RPMI8226 (cell line): ENCODE measurements around the gene GPATCH11.

ENCODE experiments used
- DNase-seq: peaks from one replicate; pipeline ENCODE4 v3.0.0-alpha.2; 2015

GPATCH11 gene

DNA sequence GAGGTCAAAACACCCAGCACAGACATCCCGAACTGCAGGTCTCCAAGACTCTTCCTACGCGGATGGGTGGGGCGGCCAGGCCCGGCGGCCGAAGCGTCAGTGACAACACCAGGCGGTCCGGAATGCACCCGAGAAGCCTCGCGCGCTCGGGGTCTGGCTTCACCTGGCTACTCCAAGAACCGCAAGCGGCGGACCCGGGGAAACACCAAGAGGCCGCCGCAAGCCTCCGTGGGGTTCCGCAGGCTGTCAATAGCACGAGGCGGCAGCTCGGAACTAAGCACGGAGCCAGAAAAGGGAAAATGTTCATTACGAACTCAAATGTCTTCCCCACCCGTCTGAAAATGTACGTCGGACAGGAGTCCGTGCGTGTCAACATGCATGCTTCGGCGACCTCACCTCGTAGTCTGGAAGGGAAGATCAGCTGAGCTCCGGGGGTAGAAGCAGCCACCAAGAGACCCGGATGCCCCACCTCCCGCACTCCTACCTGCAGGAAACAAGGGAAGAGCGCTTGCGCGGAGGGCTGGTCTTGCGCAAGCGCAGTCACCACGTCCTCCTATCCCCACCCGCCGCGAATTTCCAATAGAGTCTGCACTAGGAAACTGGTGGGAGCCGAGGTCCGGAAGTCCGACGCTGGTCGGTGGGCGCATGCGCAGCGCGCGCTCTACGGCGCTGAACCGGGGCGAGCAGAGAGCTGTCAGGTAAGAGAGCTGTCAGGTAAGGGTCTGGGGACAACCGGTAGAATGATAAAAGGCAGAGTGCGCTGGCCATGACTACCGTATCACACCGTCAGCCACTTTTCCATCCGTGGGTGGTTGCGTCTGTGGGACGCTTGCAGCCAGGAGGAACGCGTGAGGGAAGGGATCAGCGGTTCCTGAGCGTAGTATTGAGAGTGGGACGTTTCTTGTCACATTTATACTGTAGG lies at the start of gene GPATCH11, which contains the start of gene HEATR5B:
TSS of gene GPATCH11 (plus strand) at position 646 of the 922 bp plus-strand sequence. CDS start 3,864 bp downstream, outside the sequence.
TSS of gene HEATR5B (minus strand) at position 500 of the 922 bp plus-strand sequence. CDS start 958 bp downstream, outside the sequence.
- peak; percentile 97 for DNase-seq

GRCh38 chr2:37037771-37038170 lies 46.5 kb upstream of the GPATCH11 start:
- no peak for DNase-seq

DNA sequence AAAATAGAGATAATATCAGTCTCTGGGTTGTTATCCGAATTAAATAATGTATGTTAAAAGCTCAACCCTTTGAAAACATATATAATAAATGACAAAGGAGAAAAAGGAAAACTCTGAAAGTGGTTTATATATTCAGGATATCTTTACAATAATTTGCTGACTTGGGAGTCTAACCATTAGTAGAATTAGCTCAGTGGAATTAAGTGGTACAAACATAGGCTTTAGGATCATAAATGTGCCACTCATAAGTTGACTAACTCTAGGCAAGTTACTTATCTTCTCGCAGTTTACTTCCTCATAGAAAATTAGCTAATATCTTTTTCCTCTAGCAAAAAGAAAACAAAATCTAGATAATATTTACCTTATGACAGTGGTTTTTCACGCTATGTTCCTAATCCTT lies 44.7 kb upstream of the GPATCH11 start:
- DNase-seq, result no peak

GRCh38 chr2:37052600-37053332 lies 31.6 kb upstream of the GPATCH11 start:
- no peak for DNase-seq

DNA sequence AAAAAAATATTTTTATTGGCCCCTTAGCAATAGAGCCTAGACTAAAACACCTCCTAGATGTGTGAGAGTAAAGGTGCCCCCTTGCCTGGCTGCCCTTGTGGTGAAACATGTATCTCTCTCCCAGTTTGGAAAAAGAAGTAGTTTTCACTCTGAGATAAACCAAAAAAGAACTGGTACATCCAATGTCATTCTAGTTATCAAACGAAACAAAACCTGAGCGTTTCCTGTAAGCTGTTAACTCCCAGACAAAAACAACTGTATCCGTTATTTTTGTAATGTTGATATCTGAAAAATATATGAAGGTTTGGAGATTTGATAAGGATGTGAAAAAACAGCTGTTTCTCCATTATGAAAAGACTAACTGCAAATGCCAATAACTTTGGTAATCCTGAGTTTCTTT lies 24.5 kb upstream of the GPATCH11 start:
- DNase-seq, result no peak

GRCh38 chr2:37060446-37060845 lies 23.9 kb upstream of the GPATCH11 start:
- DNase-seq, result no peak

DNA sequence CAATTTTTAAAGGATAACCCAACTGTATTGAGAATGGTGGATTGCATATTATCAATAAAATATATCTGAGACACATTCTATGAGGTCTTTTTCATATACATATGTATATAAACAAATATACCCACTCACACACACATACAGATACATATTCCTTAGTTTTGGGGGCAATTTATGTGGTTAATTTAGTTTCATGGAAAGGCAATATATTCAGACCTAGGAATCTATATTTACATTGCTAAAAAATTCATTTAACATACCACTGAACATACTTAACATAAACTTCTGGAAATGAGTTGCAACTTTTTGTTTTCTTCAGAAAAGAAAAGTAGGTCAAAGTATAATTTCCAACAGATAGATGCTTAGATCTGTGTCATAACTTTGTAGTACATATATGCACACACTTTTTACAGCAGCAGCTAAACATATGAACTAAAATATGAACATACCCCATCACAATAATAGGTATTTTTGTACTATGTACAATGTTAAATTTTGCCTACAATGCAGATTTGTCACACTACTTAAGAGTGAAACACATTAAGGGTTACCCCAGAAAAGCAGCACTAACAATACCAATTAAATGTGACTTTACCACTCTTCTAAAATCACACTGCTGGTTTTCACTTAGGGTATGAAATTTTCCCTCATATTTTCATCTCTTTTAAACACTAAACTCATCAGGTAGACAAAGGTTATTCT lies 23.2 kb upstream of the GPATCH11 start:
- no peak for DNase-seq

- DNase-seq, result no peak
Measured at GRCh38 chr2:37061776-37062175, 22.5 kb upstream of the GPATCH11 start.

GRCh38 chr2:37068686-37069085 lies 15.6 kb upstream of the GPATCH11 start:
- DNase-seq, result no peak

- DNase-seq, result no peak
Measured at GRCh38 chr2:37070931-37071330, 13.4 kb upstream of the GPATCH11 start.

- DNase-seq, result no peak
Measured at GRCh38 chr2:37080266-37080665, 4.1 kb upstream of the GPATCH11 start.

DNA sequence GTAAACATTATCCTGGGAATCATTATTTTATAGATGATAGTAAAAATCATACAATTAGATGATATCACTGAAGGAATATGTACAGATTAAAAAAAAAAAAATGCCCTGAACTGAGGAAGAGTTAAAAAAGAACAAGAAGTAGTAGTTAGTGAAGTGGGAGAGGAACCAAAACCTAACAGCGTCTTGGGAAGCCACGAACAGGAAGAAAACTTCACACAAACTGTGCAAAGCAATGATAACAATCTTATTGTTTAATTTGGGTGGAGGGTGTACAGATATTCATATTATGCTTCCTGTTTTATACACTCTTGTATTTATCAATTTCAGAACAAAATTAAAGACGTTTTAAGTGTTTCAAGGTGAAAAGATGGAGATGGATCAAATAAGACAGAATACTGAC lies 3.6 kb upstream of the GPATCH11 start:
- no peak for DNase-seq

DNA sequence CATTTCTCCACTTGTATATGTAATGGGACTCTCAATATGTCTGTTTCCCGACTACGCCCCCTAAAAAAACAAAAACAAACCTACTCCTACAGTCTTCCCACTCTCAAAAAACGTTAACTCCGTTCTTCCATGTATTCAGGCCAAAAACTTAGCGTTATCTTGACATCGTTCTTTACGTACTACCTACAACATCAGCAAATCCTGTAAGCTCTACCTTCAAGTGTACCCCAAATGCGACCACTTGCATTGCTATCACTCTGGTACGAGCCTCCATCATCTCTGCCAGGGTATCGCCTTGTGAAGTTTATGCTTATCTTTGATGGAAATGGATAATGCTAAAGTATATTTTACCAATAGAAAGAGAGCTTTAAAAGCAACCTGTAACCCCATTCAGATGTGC lies 479 bp downstream of the GPATCH11 start:
- DNase-seq, result peak; percentile 10

DNA sequence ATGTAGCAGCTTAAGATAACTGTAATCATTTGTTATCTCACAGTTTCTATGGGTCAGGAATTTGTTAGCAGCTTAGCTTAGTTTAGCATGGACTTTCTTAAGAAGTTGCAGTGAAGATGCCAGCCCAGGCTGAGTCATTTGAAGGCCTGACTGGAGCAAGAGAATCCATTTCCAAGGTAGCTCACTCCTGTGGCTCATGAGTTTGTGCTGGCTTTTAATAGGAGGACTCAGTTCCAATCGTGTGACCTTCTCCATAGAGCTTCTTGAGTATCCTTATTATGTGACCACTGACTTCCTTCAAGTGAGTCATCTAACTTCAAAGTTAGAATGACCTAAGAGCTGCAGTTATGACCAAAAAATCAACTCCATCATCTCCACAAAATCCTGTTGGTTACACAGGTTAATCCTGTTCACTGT lies 1.4 kb downstream of the GPATCH11 start:
- no peak for DNase-seq

- peak; percentile 83 for DNase-seq
Measured at GRCh38 chr2:37090019-37090477, 5.7 kb downstream of the GPATCH11 start.

DNA sequence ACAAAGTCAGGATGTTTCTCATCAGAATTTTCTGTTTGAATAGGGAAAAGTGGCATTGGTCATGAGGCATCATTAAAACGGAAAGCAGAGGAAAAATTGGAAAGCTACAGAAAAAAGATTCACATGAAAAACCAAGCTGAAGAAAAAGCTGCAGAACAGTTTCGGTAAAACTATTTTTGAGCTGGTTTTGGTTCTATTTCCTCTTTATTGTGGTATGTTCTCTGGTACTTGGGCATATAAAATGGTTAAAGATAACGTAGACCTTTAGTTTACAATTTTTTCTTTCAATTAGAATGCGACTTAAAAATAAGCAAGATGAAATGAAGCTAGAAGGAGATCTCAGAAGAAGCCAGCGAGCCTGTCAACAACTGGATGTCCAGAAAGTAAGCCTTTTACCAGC lies 7.6 kb downstream of the GPATCH11 start:
- peak; percentile 45 for DNase-seq

DNA sequence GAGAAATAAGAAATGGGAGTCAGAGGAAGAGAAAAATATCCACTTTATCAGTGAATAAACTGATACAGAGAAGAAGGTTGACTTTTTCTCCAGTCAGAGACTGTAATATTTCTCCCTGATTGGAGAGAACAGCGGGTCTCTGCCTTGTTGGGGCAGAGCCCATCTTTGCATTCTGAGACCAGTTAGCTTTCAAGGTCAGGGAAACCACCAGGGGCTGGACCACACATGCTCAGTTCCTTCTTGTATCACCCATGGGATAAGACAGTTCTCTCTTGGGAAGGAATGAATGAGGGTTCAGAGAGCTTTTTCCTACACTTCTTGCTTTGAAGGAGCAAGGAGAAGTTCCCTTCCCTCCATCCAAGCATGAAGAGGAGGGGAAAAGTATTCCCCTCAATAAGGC lies 12.2 kb downstream of the GPATCH11 start:
- no peak for DNase-seq

- no peak for DNase-seq
Measured at GRCh38 chr2:37098416-37099118, 14.2 kb downstream of the GPATCH11 start.

- no peak for DNase-seq
Measured at GRCh38 chr2:37100054-37100453, 15.7 kb downstream of the GPATCH11 start.

DNA sequence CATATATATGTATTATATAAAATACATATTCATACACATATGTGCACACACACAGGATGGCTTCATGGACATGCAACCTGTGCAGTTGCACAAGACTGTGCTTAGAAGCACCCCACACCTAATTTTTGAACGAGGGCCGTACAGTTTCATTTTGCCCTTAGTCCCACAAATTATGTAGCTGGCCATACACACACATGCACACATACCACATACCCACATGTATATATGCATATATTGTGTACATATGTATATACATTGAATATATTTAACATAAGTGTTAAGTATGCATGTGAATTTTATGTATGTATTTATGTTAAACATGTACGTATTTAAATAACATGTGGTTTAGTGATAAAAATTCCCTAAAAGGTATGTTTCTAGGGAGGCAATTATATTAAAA lies 18.3 kb downstream of the GPATCH11 start:
- DNase-seq, result no peak

DNA sequence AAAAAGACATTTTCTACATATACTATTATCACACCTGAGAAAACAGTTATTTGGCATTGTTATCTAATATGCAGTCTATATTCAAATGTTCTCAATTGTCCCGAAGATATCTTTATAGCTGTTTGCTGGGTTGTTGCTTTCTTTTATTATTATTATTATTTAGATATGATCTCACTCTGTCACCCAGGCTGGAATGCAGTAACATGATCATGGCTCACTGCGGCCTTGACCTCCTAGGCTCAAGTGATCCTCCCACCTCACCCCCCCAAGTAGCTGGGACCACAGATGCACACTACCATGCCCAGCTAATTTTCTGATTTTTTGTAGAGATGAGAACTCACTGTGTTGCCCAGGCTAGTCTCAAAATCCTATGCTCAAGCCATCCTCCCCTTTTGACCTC lies 19.9 kb downstream of the GPATCH11 start:
- DNase-seq, result no peak

DNA sequence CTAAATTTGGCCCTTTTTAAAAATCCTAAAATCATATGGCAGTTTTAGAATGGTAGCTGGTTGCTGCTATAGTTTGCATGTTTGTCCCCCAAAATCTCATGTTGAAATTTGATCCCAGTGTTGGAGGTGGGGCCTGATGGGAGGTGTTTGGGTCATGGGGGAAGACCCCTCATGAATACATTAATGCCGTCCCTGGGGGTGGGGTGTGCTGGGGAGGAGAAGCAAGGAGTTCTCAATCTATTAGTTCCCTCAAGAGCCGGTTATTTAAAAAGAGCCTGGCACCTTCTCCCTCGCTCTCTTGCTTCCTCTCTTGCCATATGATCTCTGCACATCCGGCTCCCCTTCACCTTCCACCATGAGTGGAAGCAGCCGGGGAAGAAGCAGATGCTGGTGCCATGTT lies 20.8 kb downstream of the GPATCH11 start:
- DNase-seq, result no peak
